ENCODE results near the gene TMEM125.

TMEM125 gene

GRCh38 chr1:43269627-43270375 is at the start of gene TMEM125:
TMEM125 (plus strand) TSS chr1:43269983; CDS start chr1:43272723, 2,740 bp downstream.
- no peak within 1 kb of the TSS for H3K4me3 ChIP-seq (replicated peaks; ENCODE audit: low read depth, low read length)
- no peak for DNase-seq (ENCODE audit: low read depth)
- no peak for TF ChIP-seq CTCF (IDR thresholded peaks at IDR 0.05; ENCODE audit: low read length, missing control alignments)

GRCh38 chr1:43220905-43221778 is 48.6 kb upstream of the TMEM125 start:
- no peak for DNase-seq (ENCODE audit: low read depth)
- no peak overlapping the region for H3K4me3 ChIP-seq (replicated peaks; ENCODE audit: low read depth, low read length)
- no peak for TF ChIP-seq CTCF (IDR thresholded peaks at IDR 0.05; ENCODE audit: low read length, missing control alignments)

- DNase-seq (ENCODE audit: low read depth), result no peak
- H3K4me3 ChIP-seq (replicated peaks; ENCODE audit: low read depth, low read length), result no peak overlapping the region
- no peak for TF ChIP-seq CTCF (IDR thresholded peaks at IDR 0.05; ENCODE audit: low read length, missing control alignments)
These were observed 48.0 kb upstream of the TMEM125 start for GRCh38 chr1:43221797-43222196.

GRCh38 chr1:43222879-43223278 is 46.9 kb upstream of the TMEM125 start:
- H3K4me3 ChIP-seq (replicated peaks; ENCODE audit: low read depth, low read length), result no peak overlapping the region
- no peak for TF ChIP-seq CTCF (IDR thresholded peaks at IDR 0.05; ENCODE audit: low read length, missing control alignments)
- DNase-seq (ENCODE audit: low read depth), result no peak

GRCh38 chr1:43225168-43225567 is 44.6 kb upstream of the TMEM125 start:
- H3K4me3 ChIP-seq (replicated peaks; ENCODE audit: low read depth, low read length), result no peak overlapping the region
- TF ChIP-seq CTCF (IDR thresholded peaks at IDR 0.05; ENCODE audit: low read length, missing control alignments), result no peak
- peak; percentile 29 for DNase-seq (ENCODE audit: low read depth)

GRCh38 chr1:43227143-43227764 is 42.5 kb upstream of the TMEM125 start:
- peak; percentile 79 for DNase-seq (ENCODE audit: low read depth)
- TF ChIP-seq CTCF (IDR thresholded peaks at IDR 0.05; ENCODE audit: low read length, missing control alignments), result peak; percentile 97

More at GRCh38 chr1:43227143-43227764, 42.5 kb upstream of the TMEM125 start:
- no peak overlapping the region for H3K4me3 ChIP-seq (replicated peaks; ENCODE audit: low read depth, low read length)

Measured in fibroblast of pulmonary artery (primary cell).